WERI-Rb-1 (cell line): ENCODE measurements around the gene HOXA9.
A peak's percentile ranks its signal among the peaks of the same experiment; 100 is the strongest.

ENCODE experiments used
- DNase-seq: peaks from one replicate; pipeline ENCODE4 v3.0.0-alpha.2; 2020
- H3K27ac ChIP-seq: fragments of 250-450 bp; sonication (Bioruptor Pico); 2 replicates; pipeline ENCODE4 v1.5.1; 2020; ENCODE audit warnings: mild to moderate bottlenecking, moderate library complexity
- H3K27me3 ChIP-seq: fragments of 250-450 bp; sonication (Bioruptor Pico); 2 replicates; pipeline ENCODE4 v1.5.1; 2021; ENCODE audit warnings: mild to moderate bottlenecking, low read depth, moderate library complexity; ENCODE audit not compliant: insufficient read depth, severe bottlenecking
- H3K36me3 ChIP-seq: fragments of 250-450 bp; sonication (Bioruptor Pico); 2 replicates; pipeline ENCODE4 v1.5.1; 2020; ENCODE audit warnings: mild to moderate bottlenecking, moderate library complexity
- H3K4me3 ChIP-seq: 2 replicates; pipeline ENCODE4 v1.5.1; 2011; ENCODE audit warnings: low read depth, mild to moderate bottlenecking, control low read depth, low read length
- H3K9me3 ChIP-seq: fragments of 250-450 bp; sonication (Bioruptor Pico); 2 replicates; pipeline ENCODE4 v1.5.1; 2021; ENCODE audit warnings: mild to moderate bottlenecking, moderate library complexity; ENCODE audit not compliant: severe bottlenecking
- TF ChIP-seq, protein P1 (sequence below): IDR thresholded peaks from 2 replicates; pipeline ENCODE4 v1.5.1; 2011; ENCODE audit warnings: low read depth, mild to moderate bottlenecking, control low read depth, inconsistent platforms, low read length

HOXA9 gene

DNA sequence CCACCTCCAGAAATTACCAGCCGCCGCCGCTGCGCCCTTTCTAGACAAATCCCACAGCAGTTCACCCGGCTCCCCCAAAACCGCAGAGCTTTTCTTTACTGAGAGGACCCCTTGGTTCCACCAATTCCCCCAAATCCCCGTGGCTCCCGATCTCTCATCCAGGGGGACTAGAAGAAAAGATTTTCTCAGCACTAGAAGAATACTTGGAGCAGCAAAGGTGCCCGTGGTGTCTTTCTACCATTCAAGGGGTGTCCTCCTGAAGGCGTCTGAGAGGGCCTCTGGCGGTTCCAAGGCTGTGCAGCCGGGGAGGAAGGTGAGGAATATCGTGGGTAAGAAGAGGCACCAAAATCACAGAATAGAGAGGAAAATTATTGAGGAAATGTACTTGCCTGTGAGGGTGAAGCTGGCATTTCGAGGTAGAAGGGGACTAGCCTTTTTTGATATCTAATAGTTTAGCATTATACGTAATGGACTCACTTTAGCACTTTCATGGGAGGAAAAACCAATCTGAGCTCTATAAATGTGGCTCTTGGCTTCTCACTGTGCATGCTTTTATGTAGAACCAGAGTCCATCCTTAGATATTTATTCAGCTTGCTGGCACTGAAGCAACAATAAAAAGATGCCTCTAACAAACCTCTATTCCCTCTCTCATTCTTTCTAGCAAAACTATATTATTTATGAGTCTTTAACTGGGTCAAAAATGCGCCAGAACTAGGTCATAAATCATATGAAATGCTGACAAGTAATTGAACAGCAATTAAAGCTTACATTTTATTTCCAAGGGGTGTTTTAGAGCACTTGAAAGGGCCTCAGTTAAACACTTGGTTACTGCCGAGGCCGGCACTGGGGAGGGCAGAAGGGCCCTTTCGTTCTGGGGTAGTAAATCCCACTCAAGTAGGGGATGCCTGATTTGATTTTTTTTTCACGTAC, 49.0 kb downstream of the HOXA9 start:
- Histone ChIP-seq H3K27me3 (peaks cover 64% of the 10 kb centered on the region), H3K9me3 (no peaks in the 10 kb centered on the region), H3K27ac (no peak overlapping the region), H3K36me3 (no peaks in the 10 kb centered on the region), H3K4me3 (no peak overlapping the region)
- TF ChIP-seq, protein P1, sequence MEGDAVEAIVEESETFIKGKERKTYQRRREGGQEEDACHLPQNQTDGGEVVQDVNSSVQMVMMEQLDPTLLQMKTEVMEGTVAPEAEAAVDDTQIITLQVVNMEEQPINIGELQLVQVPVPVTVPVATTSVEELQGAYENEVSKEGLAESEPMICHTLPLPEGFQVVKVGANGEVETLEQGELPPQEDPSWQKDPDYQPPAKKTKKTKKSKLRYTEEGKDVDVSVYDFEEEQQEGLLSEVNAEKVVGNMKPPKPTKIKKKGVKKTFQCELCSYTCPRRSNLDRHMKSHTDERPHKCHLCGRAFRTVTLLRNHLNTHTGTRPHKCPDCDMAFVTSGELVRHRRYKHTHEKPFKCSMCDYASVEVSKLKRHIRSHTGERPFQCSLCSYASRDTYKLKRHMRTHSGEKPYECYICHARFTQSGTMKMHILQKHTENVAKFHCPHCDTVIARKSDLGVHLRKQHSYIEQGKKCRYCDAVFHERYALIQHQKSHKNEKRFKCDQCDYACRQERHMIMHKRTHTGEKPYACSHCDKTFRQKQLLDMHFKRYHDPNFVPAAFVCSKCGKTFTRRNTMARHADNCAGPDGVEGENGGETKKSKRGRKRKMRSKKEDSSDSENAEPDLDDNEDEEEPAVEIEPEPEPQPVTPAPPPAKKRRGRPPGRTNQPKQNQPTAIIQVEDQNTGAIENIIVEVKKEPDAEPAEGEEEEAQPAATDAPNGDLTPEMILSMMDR, result no peak
- DNase-seq, result no peak

DNA sequence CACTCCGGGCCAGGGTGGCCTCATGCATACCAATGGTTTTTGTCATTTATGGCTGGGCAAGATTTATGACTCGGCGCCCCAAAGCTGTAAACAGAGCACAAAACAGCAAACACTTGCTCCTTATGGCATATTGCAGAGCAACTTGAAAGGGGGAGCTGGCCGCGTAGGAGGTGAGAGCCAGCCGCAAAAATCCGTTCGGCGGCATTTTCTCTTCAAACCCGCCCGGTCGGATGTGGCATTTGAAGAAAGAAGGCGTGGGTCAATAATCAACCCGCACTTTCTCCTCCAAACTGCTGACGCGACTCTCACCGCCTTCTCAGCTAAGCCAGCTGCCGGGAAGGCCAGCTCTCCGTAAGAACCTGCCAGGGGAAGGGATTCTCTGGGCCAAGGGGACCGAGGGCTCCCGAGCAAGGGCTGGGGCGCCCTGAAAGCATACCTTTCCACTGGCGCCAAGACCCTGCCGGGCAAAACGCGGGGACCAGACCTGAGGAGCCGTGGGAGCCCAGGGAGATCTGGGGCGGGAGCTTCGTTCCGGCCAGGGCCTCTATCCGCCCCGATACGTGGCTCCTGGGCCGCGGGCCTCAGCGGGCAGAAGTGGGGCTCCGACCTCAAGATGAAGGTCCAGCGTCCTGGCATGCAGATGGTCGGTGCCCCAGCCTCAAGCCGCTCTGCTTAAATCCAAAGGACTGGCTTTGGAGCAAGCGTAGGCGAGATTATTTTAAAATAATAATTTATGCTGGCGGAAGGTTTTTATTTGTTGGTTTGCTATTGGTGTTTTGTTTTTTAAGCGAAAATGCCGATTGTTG, 49.9 kb downstream of the HOXA9 start:
- H3K4me3 ChIP-seq, result no peak overlapping the region
- H3K27me3 ChIP-seq, result peaks cover 63% of the 10 kb centered on the region
- DNase-seq, result no peak
- TF ChIP-seq, protein P1, result no peak
- H3K27ac ChIP-seq, result no peak overlapping the region
- no peaks in the 10 kb centered on the region for H3K36me3 ChIP-seq
- H3K9me3 ChIP-seq, result no peaks in the 10 kb centered on the region

DNA sequence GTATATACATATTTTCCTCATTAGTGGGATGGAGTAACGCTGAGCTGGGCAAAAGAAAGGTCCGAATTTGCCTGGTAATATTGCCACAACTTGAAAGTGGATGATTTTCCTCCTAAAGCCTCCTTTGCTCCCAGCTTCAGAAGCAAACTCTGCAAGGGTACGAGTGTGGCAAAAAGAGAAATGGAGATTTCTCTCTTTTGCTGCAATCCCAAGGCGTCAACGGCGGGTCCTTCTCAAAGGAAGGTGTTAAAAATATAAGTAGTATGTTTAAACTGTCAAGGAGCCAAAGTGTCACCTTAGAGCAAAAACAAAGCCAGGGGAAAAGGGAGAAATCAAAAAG, 50.5 kb downstream of the HOXA9 start:
- Histone ChIP-seq H3K27ac (no peak overlapping the region), H3K9me3 (no peaks in the 10 kb centered on the region), H3K4me3 (no peak overlapping the region), H3K27me3 (peaks cover 66% of the 10 kb centered on the region), H3K36me3 (no peaks in the 10 kb centered on the region)
- no peak for DNase-seq
- TF ChIP-seq, protein P1, result no peak

DNA sequence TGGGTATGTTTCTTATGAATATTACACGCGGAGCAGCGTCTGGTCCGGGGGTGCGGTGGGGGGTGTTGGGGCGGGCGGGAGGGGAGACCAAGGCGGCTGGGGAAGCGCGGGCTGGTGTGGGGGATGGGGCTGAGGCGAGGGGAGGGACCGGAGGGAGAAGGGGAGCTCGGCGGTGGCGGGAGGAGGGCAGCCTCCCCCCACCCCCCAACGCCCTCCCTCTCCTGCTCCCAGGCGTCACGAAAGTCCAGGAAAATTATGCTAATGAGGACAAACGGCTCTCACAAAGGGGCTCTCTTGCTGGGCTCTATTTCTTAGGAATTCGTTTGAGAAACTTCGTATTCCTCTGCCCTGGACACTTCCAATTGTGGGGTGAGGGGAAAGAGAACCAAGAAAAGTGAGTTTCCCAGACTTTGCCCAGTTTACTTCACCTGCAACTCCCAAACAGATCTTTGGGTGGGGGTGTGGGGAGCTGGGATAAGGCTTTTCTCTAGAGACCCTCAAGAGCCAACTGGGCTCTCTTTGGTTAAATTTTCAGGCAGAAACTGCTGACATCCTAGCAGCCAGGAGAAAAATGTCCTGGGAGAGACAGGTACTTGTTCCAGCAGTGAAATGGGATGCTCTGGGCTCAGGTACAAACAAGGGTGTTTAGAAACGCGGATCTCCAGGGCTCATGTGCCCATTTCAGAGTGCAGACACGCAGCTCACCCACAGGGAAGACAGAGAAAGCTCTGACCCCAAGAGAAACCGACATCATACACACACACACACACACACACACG, 51.2 kb downstream of the HOXA9 start:
- TF ChIP-seq, protein P1, result no peak
- Histone ChIP-seq H3K27me3 (peaks cover 72% of the 10 kb centered on the region), H3K36me3 (no peaks in the 10 kb centered on the region), H3K4me3 (peak overlapping the region; percentile 53), H3K27ac (no peak overlapping the region), H3K9me3 (no peaks in the 10 kb centered on the region)
- DNase-seq, result peak; percentile 55

DNA sequence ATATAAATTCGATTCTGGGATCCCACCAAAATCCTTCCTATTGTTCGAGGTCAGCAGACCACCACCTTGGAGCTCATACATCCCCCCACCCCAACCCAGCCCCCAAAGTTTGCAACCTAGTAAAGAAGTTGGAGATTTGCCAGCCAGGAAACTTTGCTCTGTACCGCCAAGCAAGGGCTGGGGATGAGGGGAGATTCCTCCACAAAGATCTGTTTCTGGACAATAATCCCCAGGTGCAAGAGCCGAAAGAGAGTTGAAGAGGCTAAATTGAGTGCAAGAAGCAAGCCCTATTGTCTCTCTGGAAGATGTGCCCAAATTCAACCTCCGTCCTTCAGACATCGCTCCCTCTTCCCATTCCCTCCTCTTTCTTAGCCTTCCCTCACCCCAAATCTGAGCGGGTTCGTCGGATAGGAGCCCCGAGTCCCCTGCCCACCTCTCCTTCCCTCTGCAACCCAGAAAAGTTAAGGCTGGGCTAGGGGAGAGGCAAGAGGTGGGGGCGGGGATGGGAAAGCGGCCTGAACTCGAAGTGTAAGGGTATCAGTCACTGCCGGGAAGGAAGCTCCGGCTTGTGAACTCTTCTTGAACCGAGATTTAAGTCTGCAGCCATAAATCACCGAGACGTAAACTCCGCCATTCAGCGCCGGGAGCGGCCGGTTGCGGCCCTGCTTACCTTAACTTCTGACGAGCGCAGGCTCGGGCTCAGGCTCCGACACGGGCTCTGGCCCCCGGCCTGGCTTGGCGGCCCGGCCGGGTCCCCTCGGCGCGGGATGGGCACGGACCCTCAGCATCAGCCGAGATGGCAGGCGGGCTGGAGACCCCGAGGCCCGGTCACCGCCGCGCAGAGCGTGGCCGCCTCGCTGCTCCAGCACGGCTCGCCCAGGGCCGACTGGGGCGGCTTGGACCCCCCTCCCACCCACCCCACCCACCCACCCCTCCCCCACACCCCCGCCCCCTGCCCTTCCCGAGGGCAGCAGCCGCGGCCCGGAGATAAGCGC, 52.1 kb downstream of the HOXA9 start:
- Histone ChIP-seq H3K36me3 (no peaks in the 10 kb centered on the region), H3K4me3 (peak overlapping the region; percentile 53), H3K27ac (peak overlapping the region; percentile 84), H3K27me3 (peaks cover 74% of the 10 kb centered on the region), H3K9me3 (no peaks in the 10 kb centered on the region)
- TF ChIP-seq, protein P1, result no peak
- DNase-seq, result peak; percentile 80
